Ectodermal cell (in vitro differentiated cells): Measurements from ENCODE around the gene PCDHGA6.
"Not testable (repeated sequence)": the region's sequence is repeated elsewhere in the genome, so short reads cannot be mapped to it uniquely, and the experiment has no call there.

Experiments used
- H3K27ac ChIP-seq: 2 replicates; pipeline ENCODE4 v1.7.0; 2013; ENCODE audit warnings: mild to moderate bottlenecking, low read depth, low read length; ENCODE audit not compliant: insufficient read depth, poor library complexity, severe bottlenecking
- H3K27me3 ChIP-seq: 2 replicates; pipeline ENCODE4 v1.7.0; 2013; ENCODE audit warnings: mild to moderate bottlenecking, low read length; ENCODE audit not compliant: insufficient read depth, control insufficient read depth, poor library complexity, severe bottlenecking
- H3K36me3 ChIP-seq: one replicate; pipeline ENCODE4 v1.7.0; 2013; ENCODE audit warnings: low read length; ENCODE audit not compliant: control insufficient read depth, insufficient read depth
- H3K4me1 ChIP-seq: one replicate; pipeline ENCODE4 v1.7.0; 2013; ENCODE audit warnings: low read length; ENCODE audit not compliant: control insufficient read depth, insufficient read depth
- H3K4me3 ChIP-seq: 2 replicates; pipeline ENCODE4 v1.7.0; 2013; ENCODE audit warnings: low read depth, low read length, control low read depth; ENCODE audit not compliant: insufficient read depth
- H3K9me3 ChIP-seq: 2 replicates; pipeline ENCODE4 v1.7.0; 2013; ENCODE audit warnings: mild to moderate bottlenecking, low read length, moderate library complexity; ENCODE audit not compliant: control insufficient read depth
- WGBS, 2 experiments: methylation state at CpG; one replicate each; pipeline ENCODE4 v1.1.7; 2013; ENCODE audit warnings: missing lambda C conversion rate in 2 of 2; 5-methylcytosine and 5-hydroxymethylcytosine counted together

Gene PCDHGA6

GRCh38 chr5:141360685-141361084, 13.0 kb upstream of the PCDHGA6 start:
- H3K36me3 ChIP-seq, result peaks cover 4% of the 10 kb centered on the region
- 93 to 95% methylated on average over 15 of the region's 15 CpGs for WGBS, 2 experiments
- no peak overlapping the region for H3K27ac ChIP-seq
- H3K9me3 ChIP-seq, result peaks cover 4% of the 10 kb centered on the region
- no peaks in the 10 kb centered on the region for H3K27me3 ChIP-seq
- H3K4me3 ChIP-seq, result no peak overlapping the region
- no peaks in the 10 kb centered on the region for H3K4me1 ChIP-seq

GRCh38 chr5:141362719-141363118, 11.0 kb upstream of the PCDHGA6 start:
- Histone ChIP-seq H3K4me3 (no peak overlapping the region), H3K9me3 (peaks cover 4% of the 10 kb centered on the region), H3K36me3 (peaks cover 4% of the 10 kb centered on the region), H3K4me1 (no peaks in the 10 kb centered on the region), H3K27me3 (no peaks in the 10 kb centered on the region), H3K27ac (no peak overlapping the region)

GRCh38 chr5:141363952-141364660, 9.6 kb upstream of the PCDHGA6 start, which contains the start of gene PCDHGA5:
PCDHGA5 (plus strand) TSS chr5:141364162; CDS start chr5:141364331, 169 bp downstream.
- Histone ChIP-seq H3K36me3 (peaks cover 4% of the 10 kb centered on the region), H3K4me3 (no peak within 1 kb of the TSS)

GRCh38 chr5:141366016-141366896, 7.4 kb upstream of the PCDHGA6 start:
- no peak overlapping the region for H3K27ac ChIP-seq
- H3K36me3 ChIP-seq, result peaks cover 4% of the 10 kb centered on the region
- H3K27me3 ChIP-seq, result no peaks in the 10 kb centered on the region
- no peaks in the 10 kb centered on the region for H3K4me1 ChIP-seq
- WGBS, 2 experiments, result 95% methylated on average over 46 of the region's 46 CpGs
- peaks cover 2% of the 10 kb centered on the region for H3K9me3 ChIP-seq
- H3K4me3 ChIP-seq, result no peak overlapping the region

More at GRCh38 chr5:141363952-141364660, 9.6 kb upstream of the PCDHGA6 start, which contains the start of gene PCDHGA5:
- WGBS, 2 experiments, result 96% methylated on average over 32 to 34 of the region's 34 CpGs
- no peak within 1 kb of the TSS for H3K27ac ChIP-seq
- peaks cover 4% of the 10 kb centered on the region for H3K9me3 ChIP-seq
- no peaks in the 10 kb centered on the region for H3K4me1 ChIP-seq
- no peaks in the 10 kb centered on the region for H3K27me3 ChIP-seq

GRCh38 chr5:141369994-141370848, 3.5 kb upstream of the PCDHGA6 start, which contains the start of gene PCDHGB3:
PCDHGB3 (plus strand) TSS chr5:141370242; CDS start chr5:141370395, 153 bp downstream.
- peaks cover 10% of the 10 kb centered on the region for H3K9me3 ChIP-seq
- 94 to 95% methylated on average over 32 of the region's 32 CpGs for WGBS, 2 experiments
- no peak within 1 kb of the TSS for H3K4me3 ChIP-seq
- no peak within 1 kb of the TSS for H3K27ac ChIP-seq
- no peaks in the 10 kb centered on the region for H3K36me3 ChIP-seq
- no peaks in the 10 kb centered on the region for H3K4me1 ChIP-seq
- H3K27me3 ChIP-seq, result no peaks in the 10 kb centered on the region

- H3K27ac ChIP-seq, result no peak overlapping the region
- no peak overlapping the region for H3K4me3 ChIP-seq
- H3K27me3 ChIP-seq, result no peaks in the 10 kb centered on the region
- H3K4me1 ChIP-seq, result no peaks in the 10 kb centered on the region
- H3K36me3 ChIP-seq, result no peaks in the 10 kb centered on the region
- H3K9me3 ChIP-seq, result peaks cover 10% of the 10 kb centered on the region
- WGBS, 2 experiments, result 95 to 96% methylated on average over 69 of the region's 69 CpGs
Observed at GRCh38 chr5:141371572-141372475, 1.9 kb upstream of the PCDHGA6 start.

- Histone ChIP-seq H3K27ac (no peak overlapping the region), H3K4me1 (no peaks in the 10 kb centered on the region), H3K36me3 (no peaks in the 10 kb centered on the region), H3K27me3 (no peaks in the 10 kb centered on the region), H3K4me3 (no peak overlapping the region), H3K9me3 (peaks cover 10% of the 10 kb centered on the region)
- 94 to 96% methylated on average over 14 of the region's 14 CpGs for WGBS, 2 experiments
Observed at GRCh38 chr5:141374627-141375026, 936 bp downstream of the PCDHGA6 start.

GRCh38 chr5:141375444-141376155, 1.9 kb downstream of the PCDHGA6 start:
- not testable (repeated sequence) for H3K4me3 ChIP-seq
- WGBS, 2 experiments, result 94 to 96% methylated on average over 36 of the region's 48 CpGs

More at GRCh38 chr5:141375444-141376155, 1.9 kb downstream of the PCDHGA6 start:
- H3K4me1 ChIP-seq, H3K9me3 ChIP-seq, H3K36me3 ChIP-seq, H3K27ac ChIP-seq, H3K27me3 ChIP-seq: not testable (repeated sequence)
